Measurements from ENCODE around the gene SLC34A2. TPM values are rescaled to one million over a fixed set of nuclear protein-coding genes. Genes with fewer than 3 reads are reported as not detected.
"Not testable (repeated sequence)": the region's sequence is repeated elsewhere in the genome, so short reads cannot be mapped to it uniquely, and the experiment has no call there.

Gene SLC34A2
- total RNA-seq, 1 donor from 2014 or later = 2,258 TPM

DNA sequence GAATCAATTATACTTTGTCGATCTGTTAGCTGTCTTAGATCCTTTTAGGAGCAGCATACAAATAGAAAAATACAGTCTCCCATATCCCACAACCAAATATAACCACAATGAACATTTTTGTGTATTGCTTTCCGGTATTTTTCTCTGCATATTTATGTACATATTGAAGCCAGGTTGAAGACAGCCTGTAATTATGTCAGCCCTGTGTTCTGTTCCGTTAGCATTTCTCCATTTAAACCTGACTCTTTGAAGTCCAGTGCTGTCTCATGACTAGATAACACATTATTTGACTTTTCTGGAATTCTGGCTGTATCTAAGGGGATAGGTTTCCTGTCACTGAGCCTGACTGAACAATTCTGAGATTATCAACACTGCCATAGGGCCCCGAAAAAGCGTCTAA is 4.0 kb upstream of the SLC34A2 start:
- TF ChIP-seq, protein P1, sequence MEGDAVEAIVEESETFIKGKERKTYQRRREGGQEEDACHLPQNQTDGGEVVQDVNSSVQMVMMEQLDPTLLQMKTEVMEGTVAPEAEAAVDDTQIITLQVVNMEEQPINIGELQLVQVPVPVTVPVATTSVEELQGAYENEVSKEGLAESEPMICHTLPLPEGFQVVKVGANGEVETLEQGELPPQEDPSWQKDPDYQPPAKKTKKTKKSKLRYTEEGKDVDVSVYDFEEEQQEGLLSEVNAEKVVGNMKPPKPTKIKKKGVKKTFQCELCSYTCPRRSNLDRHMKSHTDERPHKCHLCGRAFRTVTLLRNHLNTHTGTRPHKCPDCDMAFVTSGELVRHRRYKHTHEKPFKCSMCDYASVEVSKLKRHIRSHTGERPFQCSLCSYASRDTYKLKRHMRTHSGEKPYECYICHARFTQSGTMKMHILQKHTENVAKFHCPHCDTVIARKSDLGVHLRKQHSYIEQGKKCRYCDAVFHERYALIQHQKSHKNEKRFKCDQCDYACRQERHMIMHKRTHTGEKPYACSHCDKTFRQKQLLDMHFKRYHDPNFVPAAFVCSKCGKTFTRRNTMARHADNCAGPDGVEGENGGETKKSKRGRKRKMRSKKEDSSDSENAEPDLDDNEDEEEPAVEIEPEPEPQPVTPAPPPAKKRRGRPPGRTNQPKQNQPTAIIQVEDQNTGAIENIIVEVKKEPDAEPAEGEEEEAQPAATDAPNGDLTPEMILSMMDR (IDR thresholded peaks at IDR 0.05) = no peak
- H3K4me1 ChIP-seq = no peaks in the 10 kb centered on the region
- H3K36me3 ChIP-seq = no peaks in the 10 kb centered on the region
- ATAC-seq = no peak
- no peak overlapping the region for H3K4me3 ChIP-seq
- no peaks in the 10 kb centered on the region for H3K9me3 ChIP-seq
- peaks cover 23% of the 10 kb centered on the region for H3K27me3 ChIP-seq (ENCODE audit: low read depth)
- no peak for DNase-seq
- intact Hi-C loops (cut with DNase I) = loop anchor here (10.0 kb wide), 1 partner anchor 207 kb away; no protein-coding TSS in a partner anchor
- no peak overlapping the region for H3K27ac ChIP-seq

DNA sequence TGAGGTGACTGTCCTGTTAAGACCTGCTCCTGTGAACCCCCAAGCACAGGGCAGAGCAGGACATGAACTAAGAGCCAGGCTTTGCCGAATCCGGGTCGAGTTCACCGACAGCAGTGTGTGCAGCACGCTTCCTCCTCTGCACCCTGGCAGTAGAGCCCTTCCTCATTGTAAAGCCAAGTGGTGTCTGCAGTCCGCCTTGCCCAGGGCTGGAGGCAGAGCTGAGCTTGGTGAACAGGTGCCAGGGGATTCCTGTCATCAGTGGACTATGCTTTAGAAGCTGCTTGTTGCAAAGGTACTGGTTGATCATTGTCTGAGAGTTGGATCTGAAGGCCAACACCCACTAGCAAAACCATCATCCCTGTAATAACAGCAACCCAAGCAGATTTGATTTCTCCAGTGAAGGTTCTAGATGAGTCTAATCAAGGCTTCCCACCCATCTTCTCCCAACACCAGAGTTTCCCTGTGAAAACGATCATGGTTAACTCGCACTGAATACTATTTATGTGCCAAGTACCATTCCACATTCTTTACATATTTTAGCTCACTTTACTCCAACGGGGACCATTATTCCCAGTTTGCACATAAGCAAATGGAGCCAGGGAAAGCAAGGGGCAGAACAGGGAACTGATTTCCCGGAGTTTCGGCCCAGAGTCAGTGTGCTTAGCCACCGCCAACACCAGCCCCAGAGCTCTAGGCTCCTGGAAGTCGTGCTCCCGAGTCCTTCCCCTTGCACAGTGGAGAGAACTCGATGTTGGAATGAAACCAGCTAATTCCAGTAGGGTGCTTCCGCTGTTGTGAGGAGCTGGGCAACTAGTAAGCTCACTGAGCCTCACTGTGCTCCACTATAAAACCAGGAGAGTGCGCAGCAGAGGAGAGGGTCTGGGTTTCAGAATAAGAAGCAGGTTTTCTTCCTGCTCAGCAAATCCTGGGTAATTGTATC is 1.4 kb upstream of the SLC34A2 start:
- TF ChIP-seq, protein P1 (IDR thresholded peaks at IDR 0.05) = no peak
- ATAC-seq (peak; percentile 41 to 50), DNase-seq (peak; percentile 66)
- Histone ChIP-seq H3K4me1 (no peaks in the 10 kb centered on the region), H3K9me3 (no peaks in the 10 kb centered on the region), H3K27ac (peak overlapping the region; percentile 87), H3K36me3 (peaks cover under 1% of the 10 kb centered on the region), H3K4me3 (peak overlapping the region; percentile 57), H3K27me3 (ENCODE audit: low read depth) (peaks cover 28% of the 10 kb centered on the region)
- intact Hi-C loops (cut with DNase I) = loop anchor here (10.0 kb wide), 1 partner anchor 210 kb away; no protein-coding TSS in a partner anchor

DNA sequence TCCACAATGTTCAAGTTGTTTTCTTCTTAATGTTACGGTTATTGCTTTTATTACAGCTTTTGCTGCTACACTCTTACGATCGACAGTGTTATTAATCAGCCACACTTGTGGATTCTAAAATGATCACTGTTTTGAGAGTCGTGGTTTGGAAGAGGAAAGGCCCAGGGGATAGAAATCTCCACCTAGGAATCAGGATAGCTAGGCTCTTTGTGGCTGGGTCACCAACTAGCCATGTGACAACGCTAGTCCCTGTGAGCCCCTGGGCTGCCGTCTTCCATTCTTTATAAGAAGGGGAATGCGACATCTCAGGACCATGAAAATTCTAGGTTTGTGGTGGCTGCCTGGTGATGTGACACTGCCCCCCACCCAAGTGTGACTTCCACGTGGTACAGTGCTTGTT is 380 bp downstream of the SLC34A2 start:
- no peaks in the 10 kb centered on the region for H3K4me1 ChIP-seq
- H3K27ac ChIP-seq = peak overlapping the region; percentile 87
- ATAC-seq (no peak), DNase-seq (no peak)
- H3K4me3 ChIP-seq = peak overlapping the region; percentile 57
- H3K36me3 ChIP-seq = peaks cover 4% of the 10 kb centered on the region
- intact Hi-C loops (cut with DNase I) = loop anchor here (10.0 kb wide), 1 partner anchor 211 kb away; no protein-coding TSS in a partner anchor
- TF ChIP-seq, protein P1 (IDR thresholded peaks at IDR 0.05) = no peak
- H3K27me3 ChIP-seq (ENCODE audit: low read depth) = peaks cover 28% of the 10 kb centered on the region
- no peaks in the 10 kb centered on the region for H3K9me3 ChIP-seq

DNA sequence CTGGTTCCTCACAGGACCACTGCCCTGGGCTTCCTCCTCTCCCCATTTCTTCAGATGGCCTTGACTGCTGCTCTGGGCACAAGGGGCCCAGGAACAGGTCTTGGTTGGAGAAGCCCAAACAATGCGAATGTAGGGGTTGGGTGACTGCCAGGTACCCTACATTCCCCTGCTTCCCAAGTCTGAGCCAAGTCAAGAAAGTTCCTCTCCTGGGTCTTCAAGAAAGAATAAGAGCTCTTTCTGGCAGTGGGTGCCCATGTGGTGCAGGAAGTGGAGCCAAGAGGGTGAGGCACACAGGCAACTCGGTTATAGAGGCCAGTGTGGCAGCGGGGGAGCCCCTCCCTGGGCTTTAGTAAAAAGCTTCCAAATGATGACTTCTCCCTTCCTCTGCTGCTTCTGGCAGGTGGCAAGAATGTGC is 2.7 kb downstream of the SLC34A2 start:
- ATAC-seq (peak; percentile 1 to 4), DNase-seq (no peak)
- Histone ChIP-seq H3K9me3 (no peaks in the 10 kb centered on the region), H3K4me3 (peak overlapping the region; percentile 57), H3K27ac (peak overlapping the region; percentile 87), H3K4me1 (no peaks in the 10 kb centered on the region), H3K27me3 (ENCODE audit: low read depth) (peaks cover 28% of the 10 kb centered on the region), H3K36me3 (peaks cover 28% of the 10 kb centered on the region)
- intact Hi-C loops (cut with DNase I) = loop anchor here (10.0 kb wide), 1 partner anchor 214 kb away; no protein-coding TSS in a partner anchor
- TF ChIP-seq, protein P1 (IDR thresholded peaks at IDR 0.05) = no peak

DNA sequence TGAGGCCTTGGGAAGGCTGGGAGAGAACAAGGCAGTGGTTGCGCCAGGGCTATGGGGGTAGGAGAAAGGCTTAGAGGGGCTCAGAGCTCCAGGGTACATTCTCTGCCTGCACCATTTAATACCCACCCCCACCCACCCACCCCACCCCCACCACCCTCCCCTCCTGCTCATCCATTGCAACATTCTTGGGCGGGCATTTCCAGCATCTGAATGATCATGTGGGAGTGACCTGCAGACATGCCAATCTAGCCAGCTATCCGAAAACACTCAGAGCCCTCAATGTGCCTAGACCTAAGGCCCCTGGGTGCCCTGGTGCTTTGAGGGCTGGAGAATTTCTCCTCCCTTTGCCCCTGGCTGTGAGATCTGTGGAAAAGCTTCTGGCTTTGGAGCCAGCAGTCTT is 3.1 kb downstream of the SLC34A2 start:
- Histone ChIP-seq H3K36me3 (peaks cover 32% of the 10 kb centered on the region), H3K9me3 (no peaks in the 10 kb centered on the region), H3K27me3 (ENCODE audit: low read depth) (peaks cover 28% of the 10 kb centered on the region), H3K27ac (peak overlapping the region; percentile 87), H3K4me3 (peak overlapping the region; percentile 57), H3K4me1 (no peaks in the 10 kb centered on the region)
- intact Hi-C loops (cut with DNase I) = loop anchor here (10.0 kb wide), 1 partner anchor 214 kb away; no protein-coding TSS in a partner anchor
- ATAC-seq (peak; percentile 1 to 25), DNase-seq (no peak)
- TF ChIP-seq, protein P1 (IDR thresholded peaks at IDR 0.05) = no peak

DNA sequence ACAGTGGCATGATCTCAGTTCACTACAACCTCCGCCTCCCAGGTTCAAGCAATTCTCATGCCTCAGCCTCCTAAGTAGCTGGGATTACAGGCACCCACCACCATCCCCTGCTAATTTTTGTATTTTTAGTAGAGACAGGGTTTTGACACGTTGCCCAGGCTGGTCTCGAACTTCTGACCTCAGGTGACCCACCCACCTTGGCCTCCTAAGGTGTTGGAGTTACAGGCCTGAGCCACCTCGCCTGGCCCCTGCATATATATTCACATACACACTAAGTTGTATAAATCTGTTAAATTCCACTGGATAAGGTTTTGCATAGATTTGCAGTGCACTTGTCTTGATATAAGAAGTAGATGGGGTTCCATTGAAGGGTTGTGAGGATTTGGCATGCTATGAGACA is 5.8 kb downstream of the SLC34A2 start:
- Histone ChIP-seq H3K36me3 (peaks cover 53% of the 10 kb centered on the region), H3K4me3 (peak overlapping the region; percentile 57), H3K27ac (peak overlapping the region; percentile 69)
- H3K9me3 ChIP-seq; H3K4me1 ChIP-seq; intact Hi-C loops (cut with DNase I); ATAC-seq; DNase-seq; H3K27me3 ChIP-seq (ENCODE audit: low read depth): not testable (repeated sequence)
